ENCODE data around the gene POLR2A.

GRCh38 chr17:7468804-7469389 lies 15.3 kb upstream of the POLR2A start:
- TF ChIP-seq EP300 (IDR thresholded peaks at IDR 0.05; ENCODE audit: borderline replicate concordance) (no peak), FOXM1 (IDR thresholded peaks at IDR 0.05; ENCODE audit: borderline replicate concordance, low read depth) (no peak), YY1 (IDR thresholded peaks at IDR 0.05; ENCODE audit: low read depth) (no peak)
